Measurements from ENCODE around the gene MAD1L1. TPM values are rescaled to one million over a fixed set of nuclear protein-coding genes. Genes with fewer than 3 reads are reported as not detected.

Gene MAD1L1
- total and polyA plus RNA-seq, 2 of the 4 experiments (the other 2 are of a cell fraction) = 29.0 to 40.9 TPM

DNA sequence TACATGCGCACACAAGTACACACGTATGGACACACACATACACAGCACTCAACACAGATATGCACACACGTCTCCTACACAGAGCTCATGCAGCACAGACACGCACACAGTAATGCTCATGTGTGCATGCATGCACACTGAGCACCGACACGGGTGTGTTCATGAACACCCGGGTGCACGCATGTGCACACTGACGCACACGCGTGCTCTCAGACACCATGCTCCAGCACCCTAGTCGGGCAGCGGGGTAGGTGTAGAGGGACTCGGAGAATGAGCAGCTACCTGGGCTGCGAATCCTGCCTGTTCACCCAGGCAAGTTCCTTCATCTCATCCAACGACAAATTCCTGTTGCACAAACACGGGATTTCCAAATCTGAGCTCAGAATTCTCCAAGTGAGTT, 184.7 kb downstream of the MAD1L1 start:
- in situ Hi-C loops (cut with MboI; ENCODE audit: low sequenced_read_pairs) = no loop called here
- no peak overlapping the region for H3K14ac ChIP-seq (replicated peaks; ENCODE audit: low read depth, low read length)
- H3K9me3 ChIP-seq (ENCODE audit: control insufficient read depth, insufficient read depth, low read length) = no peaks in the 10 kb centered on the region
- peaks cover 6% of the 10 kb centered on the region for H3K9me1 ChIP-seq (ENCODE audit: insufficient read depth, low read length)
- DNase-seq (no peak), ATAC-seq (ENCODE audit: low read depth) (no peak)
- H3K23ac ChIP-seq (ENCODE audit: low read depth, low read length) = no peak overlapping the region
- H3K4me2 ChIP-seq (ENCODE audit: low read depth, low read length) = no peak overlapping the region
- POLR2A ChIA-PET (ENCODE audit: unreplicated experiment) = no interaction called here
- TF ChIP-seq FOS (IDR thresholded peaks at IDR 0.05; ENCODE audit: low read depth, low read length) = no peak
- no peak for TF ChIP-seq CHD1 (IDR thresholded peaks at IDR 0.05; ENCODE audit: low read depth, low read length)
- no peak for TF ChIP-seq MAZ (IDR thresholded peaks at IDR 0.05; ENCODE audit: borderline replicate concordance, low read depth, low read length)
- TF ChIP-seq CEBPB (IDR thresholded peaks at IDR 0.05; ENCODE audit: low read depth, low read length) = no peak
- no peak for TF ChIP-seq MAFK (IDR thresholded peaks at IDR 0.05; ENCODE audit: low read depth, low read length)
- no peak for TF ChIP-seq POLR2A (IDR thresholded peaks at IDR 0.05; ENCODE audit: low read depth, low read length)
- H2BK120ac ChIP-seq (ENCODE audit: low read depth, low read length) = no peak overlapping the region
- no peak overlapping the region for H2BK20ac ChIP-seq (ENCODE audit: low read depth, low read length)
- no TSS peak for BruUV-seq (replicated peaks)
- no peak overlapping the region for H3K4me3 ChIP-seq (ENCODE audit: insufficient read depth, low read depth, low read length)
- H3K56ac ChIP-seq (ENCODE audit: extremely low read depth, insufficient read depth, low read length) = no peak overlapping the region
- dilution Hi-C loops (cut with HindIII; ENCODE audit: low sequenced_read_pairs, unreplicated experiment) = no loop called here
- H3K27ac ChIP-seq (ENCODE audit: insufficient read depth, low read length) = no peak overlapping the region
- H4K5ac ChIP-seq (ENCODE audit: low read depth, low read length) = no peak overlapping the region
- H4K91ac ChIP-seq (ENCODE audit: insufficient read depth, low read depth, low read length) = no peak overlapping the region
- H4K20me1 ChIP-seq (ENCODE audit: insufficient read depth, low read length) = peaks cover 4% of the 10 kb centered on the region
- intact Hi-C loops (cut with micrococcal nuclease) = no loop called here
- no peak overlapping the region for H2AK5ac ChIP-seq (ENCODE audit: low read depth, low read length)
- WGBS, 2 experiments (ENCODE audit: extremely low coverage in 2 of 2, insufficient read length in 1 of 2) = 93% methylated on average over 9 of the region's 17 CpGs; no CpG with 5 or more reads in 1 of the 2 experiments
- peak overlapping the region; percentile 49 for H2AFZ ChIP-seq (replicated peaks; ENCODE audit: low read length, poor library complexity)
- CTCF ChIA-PET = no interaction called here
- H3K4me1 ChIP-seq (ENCODE audit: control insufficient read depth, insufficient read depth, low read length) = no peaks in the 10 kb centered on the region
- no peak overlapping the region for H3K9ac ChIP-seq (ENCODE audit: low read depth, low read length)
- H2AK9ac ChIP-seq (replicated peaks; ENCODE audit: low read depth, low read length, poor library complexity) = no peak overlapping the region
- peaks cover 1% of the 10 kb centered on the region; the same call in 1 of the 2 replicates for H3K36me3 ChIP-seq (ENCODE audit: control insufficient read depth, insufficient read depth, low read length)
- H3K27me3 ChIP-seq (ENCODE audit: control insufficient read depth, insufficient read depth, low read length) = no peaks in the 10 kb centered on the region
- no peak overlapping the region for H2BK15ac ChIP-seq (ENCODE audit: low read depth, low read length)
- no peak overlapping the region for H4K8ac ChIP-seq (ENCODE audit: low read depth in 2 of 2, low read length in 2 of 2)
- no peak overlapping the region for H3K18ac ChIP-seq (ENCODE audit: low read depth, low read length)
- H2BK5ac ChIP-seq (ENCODE audit: low read depth, low read length, poor library complexity, severe bottlenecking) = no peak overlapping the region
- no peak overlapping the region for H3K4ac ChIP-seq (ENCODE audit: low read depth, low read length)
- H3K79me1 ChIP-seq (ENCODE audit: low read depth in 1 of 2, low read length in 2 of 2) = peaks cover 6 to 11% of the 10 kb centered on the region in 2 experiments; a peak in 3 of 4 replicates
